ENCODE data around the gene LCE1B. TPM values are rescaled to one million over a fixed set of nuclear protein-coding genes. Genes with fewer than 3 reads are reported as not detected.
A peak's percentile ranks its signal among the peaks of the same experiment; 100 is the strongest.

The LCE1B gene
- total RNA-seq = not detected
- polyA plus RNA-seq = not detected
- total RNA-seq = 0 reads per million in 6 experiments

GRCh38 chr1:152811671-152812070, at the start of gene LCE1B:
LCE1B (plus strand) TSS chr1:152811971; CDS start chr1:152812447, 476 bp downstream.
- peak within 1 kb of the TSS in 1 of 10 donors; percentile 65 for H3K27ac Mint-ChIP-seq
- DNase-seq (no peak), ATAC-seq (no peak)
- H3K4me1 Mint-ChIP-seq = no peaks in the 10 kb centered on the region
- H3K4me3 Mint-ChIP-seq = no peak within 1 kb of the TSS
- H3K9me3 Mint-ChIP-seq = peaks cover 0 to 4% (median 0%) of the 10 kb centered on the region in 9 donors
- peaks cover 16 to 25% (median 19%) of the 10 kb centered on the region in 5 donors for H3K27me3 Mint-ChIP-seq
- POLR2A ChIA-PET = no interaction called here
- H3K36me3 Mint-ChIP-seq = peaks cover 0 to 4% (median 0%) of the 10 kb centered on the region in 3 donors

GRCh38 chr1:152768847-152769533, 42.8 kb upstream of the LCE1B start:
- Mint-ChIP-seq H3K27ac (no peak overlapping the region), H3K9me3 (peaks cover 0 to 4% (median under 1%) of the 10 kb centered on the region in 9 donors), H3K36me3 (no peaks in the 10 kb centered on the region), H3K4me1 (peaks cover 0 to 2% (median 0%) of the 10 kb centered on the region in 4 donors), H3K27me3 (peaks cover 0 to 34% (median 18%) of the 10 kb centered on the region in 5 donors), H3K4me3 (no peak overlapping the region)
- POLR2A ChIA-PET = no interaction called here
- ATAC-seq (no peak), DNase-seq (no peak)

- peaks cover 0 to 10% (median 2%) of the 10 kb centered on the region in 9 donors for H3K9me3 Mint-ChIP-seq
- no peak for DNase-seq
- POLR2A ChIA-PET = no interaction called here
- ATAC-seq = no peak
- peaks cover 0 to under 1% (median 0%) of the 10 kb centered on the region in 4 donors for H3K4me1 Mint-ChIP-seq
- H3K27me3 Mint-ChIP-seq = peaks cover 7 to 38% (median 21%) of the 10 kb centered on the region in 5 donors
- no peak overlapping the region for H3K4me3 Mint-ChIP-seq
- H3K36me3 Mint-ChIP-seq = peaks cover 0 to 5% (median 2%) of the 10 kb centered on the region in 3 donors
- no peak overlapping the region for H3K27ac Mint-ChIP-seq
Measured at GRCh38 chr1:152770411-152770810, 41.4 kb upstream of the LCE1B start.

GRCh38 chr1:152774875-152775274, 36.9 kb upstream of the LCE1B start, which contains the start of gene LCE1F:
LCE1F (plus strand) TSS chr1:152775140; CDS start chr1:152776372, 1,232 bp downstream.
- no peak for ATAC-seq
- POLR2A ChIA-PET = no interaction called here
- H3K4me1 Mint-ChIP-seq = no peaks in the 10 kb centered on the region
- peaks cover 0 to 5% (median 2%) of the 10 kb centered on the region in 3 donors for H3K36me3 Mint-ChIP-seq
- peaks cover 0 to 10% (median 2%) of the 10 kb centered on the region in 9 donors for H3K9me3 Mint-ChIP-seq
- no peak within 1 kb of the TSS for H3K4me3 Mint-ChIP-seq
- peaks cover 18 to 67% (median 24%) of the 10 kb centered on the region in 5 donors for H3K27me3 Mint-ChIP-seq
- H3K27ac Mint-ChIP-seq = peak within 1 kb of the TSS in 1 of 10 donors; percentile 6
- no peak for DNase-seq

GRCh38 chr1:152776361-152776760, 35.4 kb upstream of the LCE1B start:
- H3K36me3 Mint-ChIP-seq = peaks cover 0 to 5% (median 2%) of the 10 kb centered on the region in 3 donors
- H3K27ac Mint-ChIP-seq = no peak overlapping the region
- H3K27me3 Mint-ChIP-seq = peaks cover 18 to 71% (median 25%) of the 10 kb centered on the region in 5 donors
- no peaks in the 10 kb centered on the region for H3K4me1 Mint-ChIP-seq
- ATAC-seq (no peak), DNase-seq (no peak)
- POLR2A ChIA-PET = no interaction called here
- H3K4me3 Mint-ChIP-seq = no peak overlapping the region
- H3K9me3 Mint-ChIP-seq = peaks cover 0 to 10% (median 2%) of the 10 kb centered on the region in 9 donors

GRCh38 chr1:152777510-152778137, 34.1 kb upstream of the LCE1B start:
- ATAC-seq = no peak
- POLR2A ChIA-PET = no interaction called here
- Mint-ChIP-seq H3K27me3 (peaks cover 18 to 77% (median 27%) of the 10 kb centered on the region in 5 donors), H3K27ac (no peak overlapping the region), H3K36me3 (peaks cover 0 to 5% (median 2%) of the 10 kb centered on the region in 3 donors), H3K4me1 (no peaks in the 10 kb centered on the region), H3K4me3 (no peak overlapping the region), H3K9me3 (peaks cover 0 to 10% (median 2%) of the 10 kb centered on the region in 9 donors)
- DNase-seq = no peak

- Mint-ChIP-seq H3K27ac (no peak overlapping the region), H3K36me3 (no peaks in the 10 kb centered on the region), H3K4me3 (no peak overlapping the region), H3K4me1 (no peaks in the 10 kb centered on the region), H3K27me3 (peaks cover 12 to 59% (median 35%) of the 10 kb centered on the region in 5 donors), H3K9me3 (no peaks in the 10 kb centered on the region)
- DNase-seq = no peak
- no peak for ATAC-seq
- POLR2A ChIA-PET = no interaction called here
Measured at GRCh38 chr1:152783095-152783494, 28.7 kb upstream of the LCE1B start.

GRCh38 chr1:152786077-152786476, 25.7 kb upstream of the LCE1B start, which contains the start of gene LCE1E:
LCE1E (plus strand) TSS chr1:152786257; CDS start chr1:152787300, 1,043 bp downstream.
- DNase-seq (no peak), ATAC-seq (no peak)
- H3K36me3 Mint-ChIP-seq = no peaks in the 10 kb centered on the region
- no peaks in the 10 kb centered on the region for H3K4me1 Mint-ChIP-seq
- H3K27me3 Mint-ChIP-seq = peaks cover 14 to 42% (median 28%) of the 10 kb centered on the region in 5 donors
- H3K9me3 Mint-ChIP-seq = no peaks in the 10 kb centered on the region
- H3K4me3 Mint-ChIP-seq = no peak within 1 kb of the TSS
- H3K27ac Mint-ChIP-seq = no peak within 1 kb of the TSS
- POLR2A ChIA-PET = no interaction called here

- no peak for ATAC-seq
- H3K36me3 Mint-ChIP-seq = no peaks in the 10 kb centered on the region
- H3K9me3 Mint-ChIP-seq = no peaks in the 10 kb centered on the region
- POLR2A ChIA-PET = no interaction called here
- no peak overlapping the region for H3K4me3 Mint-ChIP-seq
- no peaks in the 10 kb centered on the region for H3K4me1 Mint-ChIP-seq
- DNase-seq = no peak
- peaks cover 3 to 19% (median 8%) of the 10 kb centered on the region in 5 donors for H3K27me3 Mint-ChIP-seq
- H3K27ac Mint-ChIP-seq = no peak overlapping the region
Measured at GRCh38 chr1:152795686-152796085, 16.1 kb upstream of the LCE1B start.

- ATAC-seq (no peak), DNase-seq (no peak)
- no peak within 1 kb of the TSS for H3K4me3 Mint-ChIP-seq
- no peaks in the 10 kb centered on the region for H3K36me3 Mint-ChIP-seq
- H3K27ac Mint-ChIP-seq = no peak within 1 kb of the TSS
- peaks cover 3 to 27% (median 11%) of the 10 kb centered on the region in 5 donors for H3K27me3 Mint-ChIP-seq
- no peaks in the 10 kb centered on the region for H3K9me3 Mint-ChIP-seq
- POLR2A ChIA-PET = no interaction called here
- H3K4me1 Mint-ChIP-seq = no peaks in the 10 kb centered on the region
Measured at GRCh38 chr1:152796421-152796820, 15.3 kb upstream of the LCE1B start, which contains the start of gene LCE1D. LCE1D (plus strand) TSS chr1:152796721; CDS start chr1:152797795, 1,074 bp downstream.

- DNase-seq (no peak), ATAC-seq (no peak)
- POLR2A ChIA-PET = no interaction called here
- no peaks in the 10 kb centered on the region for H3K36me3 Mint-ChIP-seq
- H3K9me3 Mint-ChIP-seq = no peaks in the 10 kb centered on the region
- H3K4me3 Mint-ChIP-seq = no peak overlapping the region
- peaks cover 15 to 50% (median 26%) of the 10 kb centered on the region in 5 donors for H3K27me3 Mint-ChIP-seq
- no peak overlapping the region for H3K27ac Mint-ChIP-seq
- H3K4me1 Mint-ChIP-seq = no peaks in the 10 kb centered on the region
Measured at GRCh38 chr1:152801333-152801732, 10.4 kb upstream of the LCE1B start.

- peaks cover 0 to 4% (median 0%) of the 10 kb centered on the region in 9 donors for H3K9me3 Mint-ChIP-seq
- ATAC-seq (no peak), DNase-seq (no peak)
- H3K4me3 Mint-ChIP-seq = no peak within 1 kb of the TSS
- no peaks in the 10 kb centered on the region for H3K4me1 Mint-ChIP-seq
- H3K36me3 Mint-ChIP-seq = no peaks in the 10 kb centered on the region
- POLR2A ChIA-PET = no interaction called here
- peak within 1 kb of the TSS in 1 of 10 donors; percentile 26 for H3K27ac Mint-ChIP-seq
- peaks cover 9 to 29% (median 22%) of the 10 kb centered on the region in 5 donors for H3K27me3 Mint-ChIP-seq
Measured at GRCh38 chr1:152806576-152806975, 5.2 kb upstream of the LCE1B start, which contains the start of gene LCE1C. LCE1C (minus strand) TSS chr1:152806651; CDS start chr1:152805478, 1,173 bp downstream.

GRCh38 chr1:152811050-152811449, 721 bp upstream of the LCE1B start:
- Mint-ChIP-seq H3K36me3 (peaks cover 0 to 4% (median 0%) of the 10 kb centered on the region in 3 donors), H3K27me3 (peaks cover 14 to 23% (median 19%) of the 10 kb centered on the region in 5 donors), H3K9me3 (peaks cover 0 to 4% (median 0%) of the 10 kb centered on the region in 9 donors)

More at GRCh38 chr1:152811050-152811449, 721 bp upstream of the LCE1B start:
- no peak for ATAC-seq
- H3K4me3 Mint-ChIP-seq = no peak overlapping the region
- POLR2A ChIA-PET = no interaction called here
- H3K4me1 Mint-ChIP-seq = no peaks in the 10 kb centered on the region
- DNase-seq = no peak
- H3K27ac Mint-ChIP-seq = peak overlapping the region in 1 of 10 donors; percentile 65
